Left ventricle myocardium superior (tissue), 1 donor: Measurements from ENCODE around the gene HOXA5. TPM values are rescaled to one million over a fixed set of nuclear protein-coding genes. Genes with fewer than 3 reads are reported as not detected.

Experiments
- ATAC-seq: fragments of 200-7000 bp; cut with Tn5 transposase; one replicate; pipeline ENCODE4 v1.9.1; 2020; ENCODE audit warnings: mild to moderate bottlenecking, moderate library complexity
- DNase-seq: peaks from one replicate; pipeline ENCODE4 v3.0.0-alpha.2; 2020
- intact Hi-C: fragments of 100-400 bp; cut with micrococcal nuclease; formaldehyde crosslinking; loops from one replicate; pipeline ENCODE4 v1.11.0; 2022
- total RNA-seq: library from RNA; stranded (reverse); fragmentation: NEBNext Ultra II Directional; extraction: Animal tissue kit (Norgen Biotek cat#: 25700); gene quantifications from one replicate; pipeline ENCODE4 v1.2.1, GENCODE V29; 2021
- donor health status: DM: no; HTN: yes; CAD: no; lungs with severe emphysema.

HOXA5 gene
- total RNA-seq, 1 donor from 2014 or later, result not detected

- ATAC-seq, result peak; percentile 30
- intact Hi-C loops, result no loop called here
- DNase-seq, result no peak
Measured at GRCh38 chr7:27173511-27173955, 30.1 kb upstream of the HOXA5 start.

GRCh38 chr7:27172823-27173510 is 29.5 kb upstream of the HOXA5 start:
- peak; percentile 38 for ATAC-seq
- intact Hi-C loops, result no loop called here
- no peak for DNase-seq

GRCh38 chr7:27172315-27172774 is 28.9 kb upstream of the HOXA5 start:
- no peak for ATAC-seq
- intact Hi-C loops, result no loop called here
- no peak for DNase-seq

- intact Hi-C loops, result no loop called here
- DNase-seq, result no peak
- ATAC-seq, result no peak
Measured at GRCh38 chr7:27171637-27172314, 28.3 kb upstream of the HOXA5 start.

- DNase-seq, result no peak
- ATAC-seq, result no peak
- intact Hi-C loops, result no loop called here
Measured at GRCh38 chr7:27171325-27171636, 27.8 kb upstream of the HOXA5 start.

GRCh38 chr7:27170426-27171324 is 27.2 kb upstream of the HOXA5 start:
- ATAC-seq (no peak), DNase-seq (no peak)
- intact Hi-C loops, result no loop called here

- ATAC-seq (no peak), DNase-seq (peak; percentile 12)
- intact Hi-C loops, result loop anchor here (10.0 kb wide), 1 partner anchor 795 kb away; no protein-coding TSS in a partner anchor
Measured at GRCh38 chr7:27169658-27170425, 26.4 kb upstream of the HOXA5 start.

- DNase-seq, result peak; percentile 12
- intact Hi-C loops, result loop anchor here (10.0 kb wide), 1 partner anchor 794 kb away; no protein-coding TSS in a partner anchor
- ATAC-seq, result no peak
Measured at GRCh38 chr7:27168265-27168947, 24.9 kb upstream of the HOXA5 start.

GRCh38 chr7:27167916-27168264 is 24.4 kb upstream of the HOXA5 start:
- ATAC-seq (no peak), DNase-seq (no peak)
- intact Hi-C loops, result loop anchor here (10.0 kb wide), 1 partner anchor 793 kb away; no protein-coding TSS in a partner anchor

GRCh38 chr7:27166531-27167505 is 23.3 kb upstream of the HOXA5 start:
- DNase-seq, result peak; percentile 25
- intact Hi-C loops, result loop anchor here (10.0 kb wide), 1 partner anchor 792 kb away; no protein-coding TSS in a partner anchor
- ATAC-seq, result no peak

- no peak for ATAC-seq
- peak; percentile 20 for DNase-seq
- intact Hi-C loops, result loop anchor here (10.0 kb wide), 1 partner anchor 791 kb away; no protein-coding TSS in a partner anchor
Measured at GRCh38 chr7:27165996-27166530, 22.6 kb upstream of the HOXA5 start.

GRCh38 chr7:27165089-27165995 is 21.9 kb upstream of the HOXA5 start, which contains the start of gene HOXA9:
Gene HOXA9, minus strand, starts transcription at chr7:27165537. Its CDS starts 80 bp downstream, at chr7:27165457.
- DNase-seq (peak; percentile 60), ATAC-seq (no peak)
- intact Hi-C loops, result loop anchor here (10.0 kb wide), 1 partner anchor 791 kb away; no protein-coding TSS in a partner anchor

- intact Hi-C loops, result loop anchor here (5.0 to 10.0 kb wide), 2 partner anchors 482 to 790 kb away; no protein-coding TSS in a partner anchor
- DNase-seq (peak; percentile 30), ATAC-seq (no peak)
Measured at GRCh38 chr7:27164367-27165088, 21.0 kb upstream of the HOXA5 start.

- DNase-seq (no peak), ATAC-seq (no peak)
- intact Hi-C loops, result loop anchor here (5.0 to 10.0 kb wide), 2 partner anchors 482 to 789 kb away; no protein-coding TSS in a partner anchor
Measured at GRCh38 chr7:27164045-27164366, 20.5 kb upstream of the HOXA5 start.
